Testis (tissue), 2 donors: ENCODE data around the gene TNK2.

Source experiments
- CTCF ChIP-seq, 3 experiments: fragments of 450-650 bp in 2 of 3; fragments of 200-600 bp in 1 of 3; sonication (generic) in 1 of 3; IDR thresholded peaks; one replicate each; pipeline ENCODE4 v1.5.1; 2016 to 2019; ENCODE audit warnings: antibody characterized with exemption in 3 of 3, mild to moderate bottlenecking in 2 of 3, moderate library complexity in 1 of 3
- POLR2A ChIP-seq: fragments of 450-650 bp; IDR thresholded peaks from one replicate; pipeline ENCODE4 v1.6.1; 2017; ENCODE audit warnings: antibody characterized with exemption, mild to moderate bottlenecking, moderate library complexity

- TF ChIP-seq POLR2A, result no peak
- TF ChIP-seq CTCF (IDR thresholded peaks at IDR 0.05), result no peak
Measured at GRCh38 chr3:195887670-195888069, 20.7 kb downstream of the TNK2 start.
